H1 (cell line): ENCODE measurements around the gene DNAJC28. TPM values are rescaled to one million over a fixed set of nuclear protein-coding genes. Genes with fewer than 3 reads are reported as not detected.

ENCODE experiments used
- HDAC2 ChIP-seq, 2 experiments: fragments of 300-600 bp in 1 of 2; sonication (generic) in 1 of 2; IDR thresholded peaks; 2 replicates each; pipeline ENCODE4 v1.6.1; 2011 to 2012; ENCODE audit warnings: low read depth in 2 of 2, low read length in 2 of 2, mild to moderate bottlenecking in 2 of 2, moderate library complexity in 2 of 2, borderline replicate concordance in 1 of 2, inconsistent platforms in 1 of 2
- JUN ChIP-seq: IDR thresholded peaks from 2 replicates; pipeline ENCODE4 v1.6.1; 2011; ENCODE audit warnings: low read depth, mild to moderate bottlenecking, improper control_type of control experiment, low read length
- JUND ChIP-seq: IDR thresholded peaks from 2 replicates; pipeline ENCODE4 v1.6.1; 2011; ENCODE audit warnings: mild to moderate bottlenecking, improper control_type of control experiment, low read length
- KDM5A ChIP-seq: fragments of 200-600 bp; IDR thresholded peaks from 2 replicates; pipeline ENCODE4 v1.7.1; 2012; ENCODE audit warnings: mild to moderate bottlenecking, low read length, inconsistent platforms, mixed read lengths
- MAFK ChIP-seq: IDR thresholded peaks from 2 replicates; pipeline ENCODE4 v1.6.1; 2012; ENCODE audit warnings: low read depth, mild to moderate bottlenecking, improper control_type of control experiment, low read length
- RFX5 ChIP-seq: IDR thresholded peaks from 2 replicates; pipeline ENCODE4 v1.6.1; 2011; ENCODE audit warnings: low read depth, low read length, improper control_type of control experiment, borderline replicate concordance
- RXRA ChIP-seq: IDR thresholded peaks from 2 replicates; pipeline ENCODE4 v1.6.1; 2011; ENCODE audit warnings: low read depth, mild to moderate bottlenecking, low read length, moderate library complexity; ENCODE audit not compliant: insufficient read depth
- polyA plus RNA-seq, 7 experiments: library from polyadenylated mRNA; depleted of rRNA in 3 of 7; stranded (reverse) in 5 of 7; unstranded in 2 of 7; fragments of >200 nt in 5 of 7; fragments of 200-250 nt in 2 of 7; gene quantifications; 1 replicate in 5 of 7; 2 replicates in 1 of 7; 4 replicates in 1 of 7; pipeline versions ENCODE4 v1.2.1 to v1.2.3, GENCODE V29; 2011 to 2013; ENCODE audit warnings: missing spikeins in 2 of 7, mixed read lengths in 2 of 7
- total RNA-seq: library from RNA; stranded (reverse); fragmentation: NEBNext Ultra II Directional; extraction: Animal tissue kit (Norgen Biotek cat#: 25700); gene quantifications from 2 replicates; pipeline ENCODE4 v1.2.1, GENCODE V29; 2021
- TF ChIP-seq, protein P1 (sequence below), 3 experiments: IDR thresholded peaks; 1 replicate in 2 of 3; 2 replicates in 1 of 3; pipeline versions ENCODE4 v1.5.1 to v1.6.1; 2011; ENCODE audit warnings: low read length in 3 of 3, mild to moderate bottlenecking in 3 of 3, inconsistent platforms in 2 of 3, low read depth in 1 of 3, moderate library complexity in 1 of 3; ENCODE audit not compliant: insufficient read depth in 1 of 3; ENCODE audit errors: control extremely low read depth in 1 of 3
- TF ChIP-seq, protein P2 (sequence below): IDR thresholded peaks from 2 replicates; pipeline ENCODE4 v1.6.1; 2012; ENCODE audit warnings: low read length, inconsistent platforms

The DNAJC28 gene
- total and polyA plus RNA-seq, 2 of the 8 experiments (the other 6 are each of a cell fraction or from before 2014, with no cell fraction given) = 0.97 to 4.3 TPM

DNA sequence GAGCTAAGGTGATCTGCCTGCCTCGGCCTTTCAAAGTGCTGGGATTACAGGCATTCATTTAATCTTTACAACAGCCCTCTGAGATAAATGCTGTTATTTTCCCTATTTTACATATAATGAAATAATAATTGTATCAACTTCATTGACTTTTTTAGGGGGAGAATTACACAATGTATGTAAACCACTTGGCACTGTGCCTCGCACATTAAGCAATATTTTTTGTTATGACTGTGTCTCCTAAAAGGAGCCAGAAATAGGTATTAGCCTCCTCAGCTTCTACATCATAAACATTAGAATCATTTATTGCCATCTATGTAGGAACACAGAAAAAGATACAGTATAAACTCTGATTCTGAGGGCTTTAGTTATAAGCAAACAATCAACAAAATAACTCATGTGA lies 1.1 kb upstream of the DNAJC28 start (continued):
- TF ChIP-seq, protein P1, sequence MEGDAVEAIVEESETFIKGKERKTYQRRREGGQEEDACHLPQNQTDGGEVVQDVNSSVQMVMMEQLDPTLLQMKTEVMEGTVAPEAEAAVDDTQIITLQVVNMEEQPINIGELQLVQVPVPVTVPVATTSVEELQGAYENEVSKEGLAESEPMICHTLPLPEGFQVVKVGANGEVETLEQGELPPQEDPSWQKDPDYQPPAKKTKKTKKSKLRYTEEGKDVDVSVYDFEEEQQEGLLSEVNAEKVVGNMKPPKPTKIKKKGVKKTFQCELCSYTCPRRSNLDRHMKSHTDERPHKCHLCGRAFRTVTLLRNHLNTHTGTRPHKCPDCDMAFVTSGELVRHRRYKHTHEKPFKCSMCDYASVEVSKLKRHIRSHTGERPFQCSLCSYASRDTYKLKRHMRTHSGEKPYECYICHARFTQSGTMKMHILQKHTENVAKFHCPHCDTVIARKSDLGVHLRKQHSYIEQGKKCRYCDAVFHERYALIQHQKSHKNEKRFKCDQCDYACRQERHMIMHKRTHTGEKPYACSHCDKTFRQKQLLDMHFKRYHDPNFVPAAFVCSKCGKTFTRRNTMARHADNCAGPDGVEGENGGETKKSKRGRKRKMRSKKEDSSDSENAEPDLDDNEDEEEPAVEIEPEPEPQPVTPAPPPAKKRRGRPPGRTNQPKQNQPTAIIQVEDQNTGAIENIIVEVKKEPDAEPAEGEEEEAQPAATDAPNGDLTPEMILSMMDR (IDR thresholded peaks at IDR 0.05; ENCODE audit: control extremely low read depth in 1 of 3, insufficient read depth in 1 of 3, low read depth in 1 of 3, low read length in 3 of 3) = no peak
- TF ChIP-seq, protein P2, sequence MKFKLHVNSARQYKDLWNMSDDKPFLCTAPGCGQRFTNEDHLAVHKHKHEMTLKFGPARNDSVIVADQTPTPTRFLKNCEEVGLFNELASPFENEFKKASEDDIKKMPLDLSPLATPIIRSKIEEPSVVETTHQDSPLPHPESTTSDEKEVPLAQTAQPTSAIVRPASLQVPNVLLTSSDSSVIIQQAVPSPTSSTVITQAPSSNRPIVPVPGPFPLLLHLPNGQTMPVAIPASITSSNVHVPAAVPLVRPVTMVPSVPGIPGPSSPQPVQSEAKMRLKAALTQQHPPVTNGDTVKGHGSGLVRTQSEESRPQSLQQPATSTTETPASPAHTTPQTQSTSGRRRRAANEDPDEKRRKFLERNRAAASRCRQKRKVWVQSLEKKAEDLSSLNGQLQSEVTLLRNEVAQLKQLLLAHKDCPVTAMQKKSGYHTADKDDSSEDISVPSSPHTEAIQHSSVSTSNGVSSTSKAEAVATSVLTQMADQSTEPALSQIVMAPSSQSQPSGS = no peak
- TF ChIP-seq MAFK (no peak), KDM5A (no peak), HDAC2 (IDR thresholded peaks at IDR 0.05; ENCODE audit: borderline replicate concordance in 1 of 2, low read depth in 2 of 2, low read length in 2 of 2) (no peak), RFX5 (no peak), JUN (no peak), JUND (no peak), RXRA (no peak)
